Caco-2 (cell line): ENCODE measurements around the gene CFAP46. TPM values are rescaled to one million over a fixed set of nuclear protein-coding genes. Genes with fewer than 3 reads are reported as not detected.

Experiments used
- BruUV-seq: library from RNA; stranded (reverse); fragments of 400-500 nt; replicated peaks from 2 replicates; lab custom pipeline; 2021; lab: Mats Ljungman, UMichigan
- CTCF ChIA-PET: fragments of 300-600 bp; sonication (Branson Sonifier 250); formaldehyde crosslinking; loops from one replicate; lab custom pipeline; 2022; ENCODE audit warnings: antibody characterized with exemption; lab: Charles Lee
- POLR2A ChIA-PET: fragments of 300-600 bp; sonication (Branson Sonifier 250); formaldehyde crosslinking; loops from one replicate; lab custom pipeline; 2022; ENCODE audit warnings: antibody characterized with exemption; lab: Charles Lee
- DNase-seq, 2 experiments: peaks; one replicate each; pipeline versions ENCODE4 v3.0.0 to v3.0.0-alpha.2; 2020 to 2022
- H3K27me3 ChIP-seq: replicated peaks from 2 replicates; pipeline ENCODE4 v1.6.0; 2011; ENCODE audit warnings: low read length; ENCODE audit not compliant: control insufficient read depth, insufficient read depth
- H3K36me3 ChIP-seq: 2 replicates; pipeline ENCODE4 v1.5.1; 2011; ENCODE audit warnings: low read length; ENCODE audit not compliant: control insufficient read depth, insufficient read depth
- H3K4me1 ChIP-seq: fragments of 250-450 bp; sonication (Bioruptor Pico); 2 replicates; pipeline ENCODE4 v1.5.1; 2020; ENCODE audit warnings: mild to moderate bottlenecking
- H3K4me3 ChIP-seq: 2 replicates; pipeline ENCODE4 v1.5.1; 2011; ENCODE audit warnings: low read depth, mild to moderate bottlenecking, control low read depth, low read length
- H3K9me3 ChIP-seq: fragments of 250-450 bp; sonication (Bioruptor Pico); 2 replicates; pipeline ENCODE4 v1.5.1; 2020; ENCODE audit warnings: mild to moderate bottlenecking, moderate library complexity
- H3K27ac Mint-ChIP-seq: one replicate; pipeline ENCODE4 v1.8.0; 2022; ENCODE audit warnings: mixed read lengths; ENCODE audit not compliant: unreplicated experiment
- H3K27me3 Mint-ChIP-seq: one replicate; pipeline ENCODE4 v1.8.0; 2022; ENCODE audit warnings: mixed read lengths; ENCODE audit not compliant: insufficient read depth, unreplicated experiment
- H3K36me3 Mint-ChIP-seq: one replicate; pipeline ENCODE4 v1.8.0; 2022; ENCODE audit warnings: mild to moderate bottlenecking, mixed read lengths; ENCODE audit not compliant: insufficient read depth, unreplicated experiment
- H3K4me1 Mint-ChIP-seq: one replicate; pipeline ENCODE4 v1.8.0; 2022; ENCODE audit warnings: low read depth, mixed read lengths; ENCODE audit not compliant: unreplicated experiment
- H3K4me3 Mint-ChIP-seq: one replicate; pipeline ENCODE4 v1.8.0; 2022; ENCODE audit warnings: mild to moderate bottlenecking, moderate library complexity, mixed read lengths; ENCODE audit not compliant: unreplicated experiment
- H3K9me3 Mint-ChIP-seq: one replicate; pipeline ENCODE4 v1.8.0; 2022; ENCODE audit warnings: mixed read lengths; ENCODE audit not compliant: unreplicated experiment
- intact Hi-C: fragments of 100-400 bp; cut with micrococcal nuclease; formaldehyde crosslinking; loops from one replicate; pipeline ENCODE4 v1.10.0; 2022; ENCODE audit not compliant: unreplicated experiment
- total RNA-seq: library from RNA; stranded (reverse); gene quantifications from 2 replicates; pipeline ENCODE4 v1.2.3, GENCODE V29; 2022
- TF ChIP-seq, protein P1 (sequence below), 2 experiments: fragments of 200-600 bp in 1 of 2; IDR thresholded peaks; 1 replicate in 1 of 2; 2 replicates in 1 of 2; pipeline versions ENCODE4 v1.5.1 to v1.8.0; 2011 to 2022; ENCODE audit warnings: antibody characterized with exemption in 1 of 2, control low read depth in 1 of 2, inconsistent platforms in 1 of 2, low read depth in 1 of 2, low read length in 1 of 2, mild to moderate bottlenecking in 1 of 2, moderate library complexity in 1 of 2; ENCODE audit not compliant: insufficient read depth in 1 of 2, severe bottlenecking in 1 of 2, unreplicated experiment in 1 of 2

The CFAP46 gene
- total RNA-seq, 1 experiment from 2014 or later = not detected

GRCh38 chr10:132842397-132842796 is 100.0 kb downstream of the CFAP46 start:
- H3K9me3 ChIP-seq = peaks cover 14% of the 10 kb centered on the region
- Mint-ChIP-seq H3K36me3 (no peaks in the 10 kb centered on the region), H3K9me3 (peaks cover 13% of the 10 kb centered on the region), H3K4me1 (no peaks in the 10 kb centered on the region), H3K27me3 (no peaks in the 10 kb centered on the region), H3K27ac (no peak overlapping the region), H3K4me3 (no peak overlapping the region)
- no peaks in the 10 kb centered on the region for H3K27me3 ChIP-seq
- ChIA-PET POLR2A (no interaction called here), CTCF (no interaction called here)
- H3K4me1 ChIP-seq = no peaks in the 10 kb centered on the region
- no peaks in the 10 kb centered on the region for H3K36me3 ChIP-seq
- TF ChIP-seq, protein P1, sequence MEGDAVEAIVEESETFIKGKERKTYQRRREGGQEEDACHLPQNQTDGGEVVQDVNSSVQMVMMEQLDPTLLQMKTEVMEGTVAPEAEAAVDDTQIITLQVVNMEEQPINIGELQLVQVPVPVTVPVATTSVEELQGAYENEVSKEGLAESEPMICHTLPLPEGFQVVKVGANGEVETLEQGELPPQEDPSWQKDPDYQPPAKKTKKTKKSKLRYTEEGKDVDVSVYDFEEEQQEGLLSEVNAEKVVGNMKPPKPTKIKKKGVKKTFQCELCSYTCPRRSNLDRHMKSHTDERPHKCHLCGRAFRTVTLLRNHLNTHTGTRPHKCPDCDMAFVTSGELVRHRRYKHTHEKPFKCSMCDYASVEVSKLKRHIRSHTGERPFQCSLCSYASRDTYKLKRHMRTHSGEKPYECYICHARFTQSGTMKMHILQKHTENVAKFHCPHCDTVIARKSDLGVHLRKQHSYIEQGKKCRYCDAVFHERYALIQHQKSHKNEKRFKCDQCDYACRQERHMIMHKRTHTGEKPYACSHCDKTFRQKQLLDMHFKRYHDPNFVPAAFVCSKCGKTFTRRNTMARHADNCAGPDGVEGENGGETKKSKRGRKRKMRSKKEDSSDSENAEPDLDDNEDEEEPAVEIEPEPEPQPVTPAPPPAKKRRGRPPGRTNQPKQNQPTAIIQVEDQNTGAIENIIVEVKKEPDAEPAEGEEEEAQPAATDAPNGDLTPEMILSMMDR (IDR thresholded peaks at IDR 0.05; ENCODE audit: insufficient read depth in 1 of 2, low read depth in 1 of 2, low read length in 1 of 2, severe bottlenecking in 1 of 2, unreplicated experiment in 1 of 2) = no peak
- no peak for DNase-seq
- H3K4me3 ChIP-seq = no peak overlapping the region
- intact Hi-C loops = no loop called here
- no TSS peak for BruUV-seq

- no TSS peak for BruUV-seq
- Histone ChIP-seq H3K27me3 (no peaks in the 10 kb centered on the region), H3K9me3 (peaks cover 14% of the 10 kb centered on the region), H3K4me3 (no peak overlapping the region), H3K36me3 (no peaks in the 10 kb centered on the region), H3K4me1 (no peaks in the 10 kb centered on the region)
- no peak overlapping the region for H3K27ac Mint-ChIP-seq
- ChIA-PET POLR2A (no interaction called here), CTCF (no interaction called here)
- H3K4me3 Mint-ChIP-seq = no peak overlapping the region
- no peaks in the 10 kb centered on the region for H3K36me3 Mint-ChIP-seq
- no peaks in the 10 kb centered on the region for H3K27me3 Mint-ChIP-seq
- H3K4me1 Mint-ChIP-seq = no peaks in the 10 kb centered on the region
- TF ChIP-seq, protein P1 (IDR thresholded peaks at IDR 0.05; ENCODE audit: insufficient read depth in 1 of 2, low read depth in 1 of 2, low read length in 1 of 2, severe bottlenecking in 1 of 2, unreplicated experiment in 1 of 2) = no peak
- peaks cover 13% of the 10 kb centered on the region for H3K9me3 Mint-ChIP-seq
- intact Hi-C loops = no loop called here
- DNase-seq = no peak
Measured at GRCh38 chr10:132841615-132841975, 100.8 kb downstream of the CFAP46 start.

GRCh38 chr10:132840698-132841614 is 101.4 kb downstream of the CFAP46 start:
- no TSS peak for BruUV-seq

More at GRCh38 chr10:132840698-132841614, 101.4 kb downstream of the CFAP46 start:
- no peaks in the 10 kb centered on the region for H3K27me3 Mint-ChIP-seq
- peaks cover 14% of the 10 kb centered on the region for H3K9me3 ChIP-seq
- intact Hi-C loops = no loop called here
- H3K4me3 Mint-ChIP-seq = no peak overlapping the region
- no peak overlapping the region for H3K27ac Mint-ChIP-seq
- TF ChIP-seq, protein P1 (IDR thresholded peaks at IDR 0.05; ENCODE audit: insufficient read depth in 1 of 2, low read depth in 1 of 2, low read length in 1 of 2, severe bottlenecking in 1 of 2, unreplicated experiment in 1 of 2) = no peak
- H3K4me1 ChIP-seq = no peaks in the 10 kb centered on the region
- no peaks in the 10 kb centered on the region for H3K4me1 Mint-ChIP-seq
- peaks cover 13% of the 10 kb centered on the region for H3K9me3 Mint-ChIP-seq
- H3K36me3 Mint-ChIP-seq = no peaks in the 10 kb centered on the region
- CTCF ChIA-PET = no interaction called here
- no peak overlapping the region for H3K4me3 ChIP-seq
- POLR2A ChIA-PET = no interaction called here
- no peak for DNase-seq
- no peaks in the 10 kb centered on the region for H3K36me3 ChIP-seq
- H3K27me3 ChIP-seq = no peaks in the 10 kb centered on the region
